DOHH2 (cell line): Measurements from ENCODE around the gene SCTR.

Experiments used
- CTCF ChIP-seq: fragments of 200-600 bp; sonication (generic); IDR thresholded peaks from one replicate; pipeline ENCODE4 v1.5.1; 2014; ENCODE audit warnings: antibody characterized with exemption, mild to moderate bottlenecking, low read depth, low read length; ENCODE audit not compliant: poor library complexity, severe bottlenecking
- EZH2phosphoT487 ChIP-seq: fragments of 200-600 bp; sonication (generic); IDR thresholded peaks from 2 replicates; pipeline ENCODE4 v1.6.1; 2017; ENCODE audit warnings: borderline replicate concordance, mild to moderate bottlenecking, antibody characterized with exemption, low read length, moderate library complexity, mixed read lengths

GRCh38 chr2:119453972-119454593, 70.2 kb downstream of the SCTR start:
- no peak for TF ChIP-seq CTCF
- no peak for TF ChIP-seq EZH2phosphoT487
